Stomach (tissue), 19 donors: ENCODE data around the gene NR1I2. TPM values are rescaled to one million over a fixed set of nuclear protein-coding genes. Genes with fewer than 3 reads are reported as not detected.
A peak's percentile ranks its signal among the peaks of the same experiment; 100 is the strongest.

Experiments
- DNase-seq, 2 donors: peaks; one replicate each; pipeline versions ENCODE4 v3.0.0 to v3.0.0-alpha.2; 2013 to 2019
- H3K27ac ChIP-seq, 5 donors: fragments of 200-600 bp in 4 of 5; sonication (generic) in 4 of 5; one replicate each; pipeline ENCODE4 v1.5.1; 2013 to 2019; ENCODE audit warnings: mild to moderate bottlenecking in 1 of 5, moderate library complexity in 1 of 5
- H3K27me3 ChIP-seq, 3 donors: fragments of 200-600 bp; sonication (generic); one replicate each; pipeline ENCODE4 v1.5.1; 2017 to 2019; ENCODE audit warnings: mixed run types in 1 of 3
- H3K36me3 ChIP-seq, 4 donors: fragments of 200-600 bp; sonication (generic); 1 replicate in 3 of 4; 2 replicates in 1 of 4; pipeline ENCODE4 v1.5.1; 2016 to 2019
- H3K4me1 ChIP-seq, 4 donors: fragments of 200-600 bp; sonication (generic); one replicate each; pipeline ENCODE4 v1.5.1; 2016 to 2019
- H3K4me3 ChIP-seq, 4 donors: fragments of 200-600 bp; sonication (generic) in 3 of 4; one replicate each; pipeline ENCODE4 v1.5.1; 2016 to 2019; ENCODE audit warnings: mild to moderate bottlenecking in 1 of 4
- H3K9me3 ChIP-seq, 4 donors: fragments of 200-600 bp; sonication (generic); one replicate each; pipeline ENCODE4 v1.5.1; 2016 to 2019
- EP300 ChIP-seq: sonication (generic); formaldehyde crosslinking; IDR thresholded peaks from one replicate; pipeline ENCODE4 v1.6.1; 2017; ENCODE audit warnings: antibody characterized with exemption
- POLR2A ChIP-seq, 4 donors: fragments of 450-650 bp; IDR thresholded peaks; one replicate each; pipeline ENCODE4 v1.6.1; 2016; ENCODE audit warnings: antibody characterized with exemption in 4 of 4, control low read depth in 2 of 4, mild to moderate bottlenecking in 1 of 4, moderate library complexity in 1 of 4
- POLR2AphosphoS5 ChIP-seq, 3 donors: sonication (generic); formaldehyde crosslinking; IDR thresholded peaks; one replicate each; pipeline ENCODE4 v1.6.1; 2016; ENCODE audit warnings: antibody characterized with exemption in 3 of 3
- WGBS, 5 donors: extraction: QIAGEN DNeasy Blood & Tissue Kit in 3 of 5; methylation state at CpG; one replicate each; pipeline versions ENCODE4 v1.1.5 to v1.1.7; 2013 to 2018; 5-methylcytosine and 5-hydroxymethylcytosine counted together
- intact Hi-C: fragments of 100-400 bp; cut with DNase I; formaldehyde crosslinking; loops from one replicate; pipeline ENCODE4 v1.15.1; 2023; ENCODE audit warnings: low total_unique reads
- long read RNA-seq, 10 donors: transcript quantifications; one replicate each; lab custom pipeline, GENCODE V29; 2026
- polyA plus RNA-seq, 3 donors: library from polyadenylated mRNA; stranded (reverse); fragments of 200-250 nt; gene quantifications; one replicate each; pipeline ENCODE4 v1.2.3, GENCODE V29; 2013
- total RNA-seq, 5 donors: library from RNA; depleted of rRNA; stranded (reverse); fragments of >200 nt; gene quantifications; one replicate each; pipeline versions ENCODE4 v1.1.0 to v1.2.3, GENCODE V29; 2014 to 2016
- TF ChIP-seq, protein P1 (sequence below), 7 experiments: fragments of 450-650 bp in 4 of 7; fragments of 200-600 bp in 3 of 7; sonication (generic) in 3 of 7; IDR thresholded peaks; one replicate each; pipeline ENCODE4 v1.5.1; 2016 to 2019; ENCODE audit warnings: antibody characterized with exemption in 7 of 7, control low read depth in 2 of 7, mild to moderate bottlenecking in 1 of 7
- donor health status: healthy with polysubstance abuse.
- donor health status: Bipolar disorder and iron deficiency.
- donor health status: healthy.

Gene NR1I2
- 10 to 100 TPM in 2 of 5 donors, not detected in 3; 10.5 to 37.4 TPM for total RNA-seq
- polyA plus RNA-seq: under 1 TPM in 2 of 3 donors, not detected in 1; 0.08 to 0.25 TPM
- long read RNA-seq, donor 1, full-length matches to known transcripts: 1 of 1 reads
- long read RNA-seq, donor 1, partial matches to known transcripts: 0 of 1 reads
- long read RNA-seq, donor 1, other reads (novel, unspliced or antisense): 0 of 1 reads
- long read RNA-seq, donor 2, full-length matches to known transcripts: 1 of 1 reads
- long read RNA-seq, donor 2, partial matches to known transcripts: 0 of 1 reads
- long read RNA-seq, donor 2, other reads (novel, unspliced or antisense): 0 of 1 reads
- long read RNA-seq, donor 3: 0 reads
- long read RNA-seq, donor 4: 0 reads
- long read RNA-seq, donor 5: 0 reads
- long read RNA-seq, donor 6: 0 reads
- long read RNA-seq, donor 7: 0 reads
- long read RNA-seq, donor 8: 0 reads
- long read RNA-seq, donor 9: 0 reads
- long read RNA-seq, donor 10, full-length matches to known transcripts: 1 of 1 reads
- long read RNA-seq, donor 10, partial matches to known transcripts: 0 of 1 reads
- long read RNA-seq, donor 10, other reads (novel, unspliced or antisense): 0 of 1 reads

GRCh38 chr3:119781330-119782198 lies at the start of gene NR1I2:
Gene NR1I2, plus strand, starts transcription at chr3:119782101.
- H3K4me3 ChIP-seq: no peak within 1 kb of the TSS
- no peaks in the 10 kb centered on the region for H3K4me1 ChIP-seq
- TF ChIP-seq, protein P1, sequence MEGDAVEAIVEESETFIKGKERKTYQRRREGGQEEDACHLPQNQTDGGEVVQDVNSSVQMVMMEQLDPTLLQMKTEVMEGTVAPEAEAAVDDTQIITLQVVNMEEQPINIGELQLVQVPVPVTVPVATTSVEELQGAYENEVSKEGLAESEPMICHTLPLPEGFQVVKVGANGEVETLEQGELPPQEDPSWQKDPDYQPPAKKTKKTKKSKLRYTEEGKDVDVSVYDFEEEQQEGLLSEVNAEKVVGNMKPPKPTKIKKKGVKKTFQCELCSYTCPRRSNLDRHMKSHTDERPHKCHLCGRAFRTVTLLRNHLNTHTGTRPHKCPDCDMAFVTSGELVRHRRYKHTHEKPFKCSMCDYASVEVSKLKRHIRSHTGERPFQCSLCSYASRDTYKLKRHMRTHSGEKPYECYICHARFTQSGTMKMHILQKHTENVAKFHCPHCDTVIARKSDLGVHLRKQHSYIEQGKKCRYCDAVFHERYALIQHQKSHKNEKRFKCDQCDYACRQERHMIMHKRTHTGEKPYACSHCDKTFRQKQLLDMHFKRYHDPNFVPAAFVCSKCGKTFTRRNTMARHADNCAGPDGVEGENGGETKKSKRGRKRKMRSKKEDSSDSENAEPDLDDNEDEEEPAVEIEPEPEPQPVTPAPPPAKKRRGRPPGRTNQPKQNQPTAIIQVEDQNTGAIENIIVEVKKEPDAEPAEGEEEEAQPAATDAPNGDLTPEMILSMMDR (IDR thresholded peaks at IDR 0.05): no peak
- TF ChIP-seq POLR2A (IDR thresholded peaks at IDR 0.05) (no peak), EP300 (no peak), POLR2AphosphoS5 (IDR thresholded peaks at IDR 0.05) (no peak)
- no peaks in the 10 kb centered on the region for H3K36me3 ChIP-seq
- DNase-seq: peak in 1 of 2 donors; percentile 56
- H3K9me3 ChIP-seq: peaks cover 0 to 6% (median under 1%) of the 10 kb centered on the region in 4 donors
- H3K27ac ChIP-seq: no peak within 1 kb of the TSS
- H3K27me3 ChIP-seq: no peaks in the 10 kb centered on the region
- intact Hi-C loops: no loop called here
- 55 to 69% (median 62%) methylated on average over 10 of the region's 10 CpGs for WGBS, 5 donors

DNA sequence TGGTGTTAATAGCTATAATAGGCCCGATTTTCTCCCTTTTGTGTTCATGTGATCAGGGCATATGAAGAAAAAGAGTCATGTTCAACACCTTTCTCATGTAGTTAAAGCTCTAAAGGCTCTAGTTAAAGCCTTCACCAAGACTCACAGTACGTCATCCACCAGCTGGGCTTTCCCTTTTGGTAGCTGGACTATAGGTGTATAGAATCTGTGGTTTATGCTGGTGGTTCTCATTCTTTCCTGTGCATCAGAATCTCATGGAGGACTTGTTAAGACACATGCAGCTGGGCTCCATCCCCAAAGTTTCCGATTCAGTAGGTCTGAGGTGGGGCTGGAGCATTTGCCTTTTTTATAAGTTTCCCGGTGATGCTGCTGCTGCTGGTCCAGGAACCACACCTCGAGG lies 48.1 kb upstream of the NR1I2 start:
- no peak for TF ChIP-seq POLR2A (IDR thresholded peaks at IDR 0.05)
- TF ChIP-seq, protein P1 (IDR thresholded peaks at IDR 0.05): no peak
- no peak for TF ChIP-seq EP300
- no peak for TF ChIP-seq POLR2AphosphoS5 (IDR thresholded peaks at IDR 0.05)

GRCh38 chr3:119738741-119739140 lies 43.2 kb upstream of the NR1I2 start:
- H3K36me3 ChIP-seq: peaks cover 0 to 46% (median 16%) of the 10 kb centered on the region in 4 donors
- no peak overlapping the region for H3K27ac ChIP-seq
- H3K4me1 ChIP-seq: no peaks in the 10 kb centered on the region
- H3K27me3 ChIP-seq: no peaks in the 10 kb centered on the region
- no peaks in the 10 kb centered on the region for H3K9me3 ChIP-seq
- DNase-seq: no peak
- no peak overlapping the region for H3K4me3 ChIP-seq
- TF ChIP-seq, protein P1 (IDR thresholded peaks at IDR 0.05): no peak
- intact Hi-C loops: no loop called here

More for the DNA sequence above, 48.1 kb upstream of the NR1I2 start:
- peaks cover 0 to 43% (median 14%) of the 10 kb centered on the region in 4 donors for H3K36me3 ChIP-seq
- intact Hi-C loops: no loop called here
- H3K27ac ChIP-seq: no peak overlapping the region
- H3K4me3 ChIP-seq: no peak overlapping the region
- WGBS, 5 donors: 89 to 94% (median 91%) methylated on average over 5 of the region's 5 CpGs
- H3K9me3 ChIP-seq: no peaks in the 10 kb centered on the region
- no peak for DNase-seq
- H3K4me1 ChIP-seq: no peaks in the 10 kb centered on the region
- no peaks in the 10 kb centered on the region for H3K27me3 ChIP-seq
